Measurements from ENCODE around the gene DENND1A. TPM values are rescaled to one million over a fixed set of nuclear protein-coding genes. Genes with fewer than 3 reads are reported as not detected.

DENND1A gene
- total RNA-seq, 1 experiment from 2014 or later, result 42.5 TPM

- no peaks in the 10 kb centered on the region for H3K4me1 Mint-ChIP-seq (ENCODE audit: insufficient read depth, unreplicated experiment)
- no peak overlapping the region for H3K27ac Mint-ChIP-seq (ENCODE audit: low read depth, unreplicated experiment)
- BruUV-seq (replicated peaks), result no TSS peak
- no peak for DNase-seq (ENCODE audit: unreplicated experiment)
- peaks cover 10% of the 10 kb centered on the region for H3K36me3 Mint-ChIP-seq (ENCODE audit: insufficient read depth, unreplicated experiment)
- CTCF ChIA-PET, result no interaction called here
- peaks cover 20% of the 10 kb centered on the region for H3K9me3 Mint-ChIP-seq (ENCODE audit: unreplicated experiment)
- no peak for TF ChIP-seq CTCF (IDR thresholded peaks at IDR 0.05; ENCODE audit: unreplicated experiment)
- intact Hi-C loops (cut with micrococcal nuclease), result no loop called here
- no peak overlapping the region for H3K4me3 Mint-ChIP-seq (ENCODE audit: unreplicated experiment)
- POLR2A ChIA-PET, result no interaction called here
- no peaks in the 10 kb centered on the region for H3K27me3 Mint-ChIP-seq (ENCODE audit: insufficient read depth, unreplicated experiment)
Observed at GRCh38 chr9:123662057-123662776, 267.7 kb downstream of the DENND1A start.

GRCh38 chr9:123660691-123661466 lies 269.0 kb downstream of the DENND1A start:
- TF ChIP-seq CTCF (IDR thresholded peaks at IDR 0.05; ENCODE audit: unreplicated experiment), result no peak
- no peak overlapping the region for H3K4me3 Mint-ChIP-seq (ENCODE audit: unreplicated experiment)
- POLR2A ChIA-PET, result interaction anchor here (1.5 kb wide), 1 partner anchor 26 kb away, joined by 3 read pairs; no protein-coding TSS in a partner anchor
- intact Hi-C loops (cut with micrococcal nuclease), result no loop called here
- no peaks in the 10 kb centered on the region for H3K4me1 Mint-ChIP-seq (ENCODE audit: insufficient read depth, unreplicated experiment)
- no TSS peak for BruUV-seq (replicated peaks)
- H3K9me3 Mint-ChIP-seq (ENCODE audit: unreplicated experiment), result peaks cover 17% of the 10 kb centered on the region
- H3K27ac Mint-ChIP-seq (ENCODE audit: low read depth, unreplicated experiment), result no peak overlapping the region
- no peaks in the 10 kb centered on the region for H3K27me3 Mint-ChIP-seq (ENCODE audit: insufficient read depth, unreplicated experiment)
- peaks cover 10% of the 10 kb centered on the region for H3K36me3 Mint-ChIP-seq (ENCODE audit: insufficient read depth, unreplicated experiment)
- DNase-seq (ENCODE audit: unreplicated experiment), result no peak
- CTCF ChIA-PET, result no interaction called here

- Mint-ChIP-seq H3K4me1 (ENCODE audit: insufficient read depth, unreplicated experiment) (no peaks in the 10 kb centered on the region), H3K27ac (ENCODE audit: low read depth, unreplicated experiment) (no peak overlapping the region), H3K4me3 (ENCODE audit: unreplicated experiment) (no peak overlapping the region), H3K36me3 (ENCODE audit: insufficient read depth, unreplicated experiment) (peaks cover 6% of the 10 kb centered on the region), H3K27me3 (ENCODE audit: insufficient read depth, unreplicated experiment) (no peaks in the 10 kb centered on the region), H3K9me3 (ENCODE audit: unreplicated experiment) (peaks cover 13% of the 10 kb centered on the region)
- TF ChIP-seq CTCF (IDR thresholded peaks at IDR 0.05; ENCODE audit: unreplicated experiment), result no peak
- CTCF ChIA-PET, result no interaction called here
- intact Hi-C loops (cut with micrococcal nuclease), result no loop called here
- POLR2A ChIA-PET, result no interaction called here
- no peak for DNase-seq (ENCODE audit: unreplicated experiment)
- no TSS peak for BruUV-seq (replicated peaks)
Observed at GRCh38 chr9:123659358-123659757, 270.6 kb downstream of the DENND1A start.

DNA sequence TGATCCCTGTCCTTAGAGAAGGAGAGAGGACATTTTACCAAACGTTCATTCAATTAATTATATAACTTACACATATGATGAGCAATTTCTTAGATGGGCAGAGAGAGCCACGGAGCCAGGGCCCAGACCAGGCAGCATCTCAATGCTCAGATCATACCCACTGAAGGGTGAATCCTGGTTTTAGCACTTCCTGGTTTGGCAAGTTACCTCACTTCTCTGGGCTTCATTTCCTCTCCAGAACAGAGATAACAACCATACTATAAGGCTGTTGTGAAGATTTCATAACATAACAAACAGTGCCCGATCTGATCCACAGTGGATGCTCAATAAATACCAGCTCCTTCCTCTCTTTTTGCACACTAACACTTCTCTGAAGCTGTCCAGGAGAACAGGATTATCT lies 271.1 kb downstream of the DENND1A start:
- Mint-ChIP-seq H3K9me3 (ENCODE audit: unreplicated experiment) (peaks cover 13% of the 10 kb centered on the region), H3K36me3 (ENCODE audit: insufficient read depth, unreplicated experiment) (peaks cover 6% of the 10 kb centered on the region), H3K27ac (ENCODE audit: low read depth, unreplicated experiment) (no peak overlapping the region), H3K4me1 (ENCODE audit: insufficient read depth, unreplicated experiment) (no peaks in the 10 kb centered on the region), H3K27me3 (ENCODE audit: insufficient read depth, unreplicated experiment) (no peaks in the 10 kb centered on the region), H3K4me3 (ENCODE audit: unreplicated experiment) (no peak overlapping the region)
- ChIA-PET CTCF (no interaction called here), POLR2A (interaction anchor here (0.8 kb wide), 1 partner anchor 284 kb away, joined by 3 read pairs; no protein-coding TSS in a partner anchor)
- intact Hi-C loops (cut with micrococcal nuclease), result no loop called here
- BruUV-seq (replicated peaks), result no TSS peak
- DNase-seq (ENCODE audit: unreplicated experiment), result no peak
- no peak for TF ChIP-seq CTCF (IDR thresholded peaks at IDR 0.05; ENCODE audit: unreplicated experiment)
